Thoracic aorta (tissue), 2 donors: ENCODE measurements around the gene POU2F3. TPM values are rescaled to one million over a fixed set of nuclear protein-coding genes. Genes with fewer than 3 reads are reported as not detected.

Experiments used
- ATAC-seq: fragments of 150-250 bp; one replicate; pipeline ENCODE4 v1.8.0; 2017; ENCODE audit warnings: low read depth; ENCODE audit not compliant: insufficient number of reproducible peaks, low FRiP score
- DNase-seq: peaks from one replicate; pipeline ENCODE4 v3.0.0-alpha.2; 2020; ENCODE audit warnings: low spot score
- H3K27ac ChIP-seq, 2 donors: fragments of 200-600 bp; sonication (generic); 1 replicate in 1 of 2; 2 replicates in 1 of 2; pipeline ENCODE4 v1.5.1; 2016; ENCODE audit warnings: mild to moderate bottlenecking in 2 of 2, moderate library complexity in 2 of 2
- H3K27me3 ChIP-seq: fragments of 200-600 bp; sonication (generic); replicated peaks from 2 replicates; pipeline ENCODE4 v1.6.0; 2016; ENCODE audit warnings: mild to moderate bottlenecking; ENCODE audit not compliant: insufficient read depth
- H3K36me3 ChIP-seq: fragments of 200-600 bp; sonication (generic); one replicate; pipeline ENCODE4 v1.5.1; 2016
- H3K4me1 ChIP-seq, 2 donors: fragments of 200-600 bp; sonication (generic); 1 replicate in 1 of 2; 2 replicates in 1 of 2; pipeline versions ENCODE4 v1.5.1 to v1.6.0; 2016; ENCODE audit warnings: low read depth in 2 of 2, mild to moderate bottlenecking in 1 of 2; ENCODE audit not compliant: control insufficient read depth in 1 of 2
- H3K4me3 ChIP-seq: fragments of 200-600 bp; sonication (generic); 2 replicates; pipeline ENCODE4 v1.5.1; 2016; ENCODE audit warnings: mild to moderate bottlenecking
- H3K9me3 ChIP-seq: fragments of 200-600 bp; sonication (generic); 2 replicates; pipeline ENCODE4 v1.5.1; 2016
- total RNA-seq, 2 donors: library from RNA; depleted of rRNA; stranded (reverse); fragments of >200 nt; gene quantifications; one replicate each; pipeline versions ENCODE4 v1.1.0 to v1.2.3, GENCODE V29; 2016
- TF ChIP-seq, protein P1 (sequence below): fragments of 200-600 bp; sonication (generic); IDR thresholded peaks from one replicate; pipeline ENCODE4 v1.5.1; 2019; ENCODE audit warnings: antibody characterized with exemption

The POU2F3 gene
- total RNA-seq, 2 donors from 2014 or later: not detected

GRCh38 chr11:120205596-120206161, 34.3 kb upstream of the POU2F3 start:
- TF ChIP-seq, protein P1, sequence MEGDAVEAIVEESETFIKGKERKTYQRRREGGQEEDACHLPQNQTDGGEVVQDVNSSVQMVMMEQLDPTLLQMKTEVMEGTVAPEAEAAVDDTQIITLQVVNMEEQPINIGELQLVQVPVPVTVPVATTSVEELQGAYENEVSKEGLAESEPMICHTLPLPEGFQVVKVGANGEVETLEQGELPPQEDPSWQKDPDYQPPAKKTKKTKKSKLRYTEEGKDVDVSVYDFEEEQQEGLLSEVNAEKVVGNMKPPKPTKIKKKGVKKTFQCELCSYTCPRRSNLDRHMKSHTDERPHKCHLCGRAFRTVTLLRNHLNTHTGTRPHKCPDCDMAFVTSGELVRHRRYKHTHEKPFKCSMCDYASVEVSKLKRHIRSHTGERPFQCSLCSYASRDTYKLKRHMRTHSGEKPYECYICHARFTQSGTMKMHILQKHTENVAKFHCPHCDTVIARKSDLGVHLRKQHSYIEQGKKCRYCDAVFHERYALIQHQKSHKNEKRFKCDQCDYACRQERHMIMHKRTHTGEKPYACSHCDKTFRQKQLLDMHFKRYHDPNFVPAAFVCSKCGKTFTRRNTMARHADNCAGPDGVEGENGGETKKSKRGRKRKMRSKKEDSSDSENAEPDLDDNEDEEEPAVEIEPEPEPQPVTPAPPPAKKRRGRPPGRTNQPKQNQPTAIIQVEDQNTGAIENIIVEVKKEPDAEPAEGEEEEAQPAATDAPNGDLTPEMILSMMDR: no peak
- no peak overlapping the region for H3K27ac ChIP-seq
- H3K4me3 ChIP-seq: no peak overlapping the region
- ATAC-seq (no peak), DNase-seq (no peak)
- H3K4me1 ChIP-seq: peaks cover 4 to 10% of the 10 kb centered on the region in 2 donors
- H3K36me3 ChIP-seq: no peaks in the 10 kb centered on the region
- no peaks in the 10 kb centered on the region for H3K9me3 ChIP-seq
- no peaks in the 10 kb centered on the region for H3K27me3 ChIP-seq

GRCh38 chr11:120207512-120207911, 32.4 kb upstream of the POU2F3 start:
- Histone ChIP-seq H3K9me3 (no peaks in the 10 kb centered on the region), H3K36me3 (no peaks in the 10 kb centered on the region), H3K27ac (no peak overlapping the region), H3K27me3 (no peaks in the 10 kb centered on the region), H3K4me1 (peaks cover 4 to 15% of the 10 kb centered on the region in 2 donors), H3K4me3 (no peak overlapping the region)
- TF ChIP-seq, protein P1: no peak
- no peak for ATAC-seq
- DNase-seq: no peak

DNA sequence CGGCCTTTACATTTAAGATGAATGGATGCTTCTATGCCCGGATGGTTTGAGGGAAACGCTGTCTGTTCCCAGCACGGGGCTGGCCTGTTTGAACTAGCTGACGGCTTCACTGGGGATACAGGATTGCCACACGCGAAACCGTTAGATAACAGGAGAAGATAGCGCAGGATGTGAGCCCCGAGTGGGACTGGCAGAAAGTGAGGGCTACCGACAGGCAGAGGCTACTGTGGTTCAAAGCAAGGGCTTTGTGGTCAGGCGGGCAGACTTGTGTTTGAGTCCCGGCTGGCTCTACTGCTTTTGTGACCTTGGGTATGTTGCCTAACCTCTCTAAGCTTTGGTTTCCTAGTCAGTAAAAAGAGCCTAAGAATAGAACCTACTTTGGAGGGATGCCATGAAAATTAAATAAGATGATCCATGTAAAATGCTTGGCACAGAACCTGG, 31.9 kb upstream of the POU2F3 start:
- no peak for ATAC-seq
- Histone ChIP-seq H3K36me3 (no peaks in the 10 kb centered on the region), H3K27me3 (no peaks in the 10 kb centered on the region), H3K27ac (no peak overlapping the region), H3K4me1 (peaks cover 4 to 15% of the 10 kb centered on the region in 2 donors), H3K4me3 (no peak overlapping the region), H3K9me3 (no peaks in the 10 kb centered on the region)
- TF ChIP-seq, protein P1: no peak
- no peak for DNase-seq

- ATAC-seq: no peak
- no peak overlapping the region for H3K4me3 ChIP-seq
- H3K4me1 ChIP-seq: peaks cover 4 to 15% of the 10 kb centered on the region in 2 donors
- H3K36me3 ChIP-seq: no peaks in the 10 kb centered on the region
- H3K27me3 ChIP-seq: no peaks in the 10 kb centered on the region
- H3K27ac ChIP-seq: no peak overlapping the region
- DNase-seq: no peak
- no peaks in the 10 kb centered on the region for H3K9me3 ChIP-seq
- TF ChIP-seq, protein P1: no peak
Measured at GRCh38 chr11:120208777-120209176, 31.2 kb upstream of the POU2F3 start.

- ATAC-seq (no peak), DNase-seq (no peak)
Measured at GRCh38 chr11:120209746-120210625, 30.0 kb upstream of the POU2F3 start.

More at GRCh38 chr11:120209746-120210625, 30.0 kb upstream of the POU2F3 start:
- peak overlapping the region; percentile 91 for H3K4me3 ChIP-seq
- TF ChIP-seq, protein P1: no peak
- H3K27me3 ChIP-seq: no peaks in the 10 kb centered on the region
- H3K4me1 ChIP-seq: peaks cover 4 to 15% of the 10 kb centered on the region in 2 donors
- H3K9me3 ChIP-seq: no peaks in the 10 kb centered on the region
- H3K27ac ChIP-seq: no peak overlapping the region
- H3K36me3 ChIP-seq: no peaks in the 10 kb centered on the region
